ENCODE results near the gene GON4L.

GON4L gene

DNA sequence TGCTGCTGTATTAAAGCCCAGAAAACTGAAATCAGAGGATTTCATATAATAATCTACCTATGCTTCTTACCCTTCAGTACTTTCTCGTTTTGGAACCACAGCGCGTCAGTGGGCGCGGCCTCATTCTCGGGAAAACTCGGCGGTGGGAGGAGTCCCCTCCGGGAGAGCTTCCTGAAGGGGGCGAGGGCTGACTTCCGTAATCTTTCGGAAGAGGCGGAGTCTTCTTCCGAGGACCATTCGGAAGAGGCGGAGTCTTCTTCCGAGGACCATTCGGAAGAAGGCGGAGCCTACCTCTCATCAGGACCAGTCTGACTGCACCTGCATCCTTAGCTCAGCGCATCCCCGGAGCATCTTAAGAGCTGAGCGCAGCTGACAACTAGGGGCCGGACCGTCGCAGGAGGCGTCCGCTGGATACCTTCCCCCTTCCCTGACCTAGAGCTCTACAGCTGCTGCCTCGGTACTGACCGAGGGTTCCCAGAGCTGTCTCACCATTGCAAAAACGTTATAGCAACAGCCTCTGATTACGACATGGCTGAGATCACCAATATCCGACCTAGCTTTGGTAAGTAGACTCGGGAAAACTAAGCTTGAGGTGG lies 2.3 kb upstream of the GON4L start, which contains the start of gene SYT11:
SYT11 (plus strand) TSS at position 334 of the 596 bp plus-strand sequence; CDS start at position 529, 195 bp downstream.
- TF ChIP-seq, protein P1, sequence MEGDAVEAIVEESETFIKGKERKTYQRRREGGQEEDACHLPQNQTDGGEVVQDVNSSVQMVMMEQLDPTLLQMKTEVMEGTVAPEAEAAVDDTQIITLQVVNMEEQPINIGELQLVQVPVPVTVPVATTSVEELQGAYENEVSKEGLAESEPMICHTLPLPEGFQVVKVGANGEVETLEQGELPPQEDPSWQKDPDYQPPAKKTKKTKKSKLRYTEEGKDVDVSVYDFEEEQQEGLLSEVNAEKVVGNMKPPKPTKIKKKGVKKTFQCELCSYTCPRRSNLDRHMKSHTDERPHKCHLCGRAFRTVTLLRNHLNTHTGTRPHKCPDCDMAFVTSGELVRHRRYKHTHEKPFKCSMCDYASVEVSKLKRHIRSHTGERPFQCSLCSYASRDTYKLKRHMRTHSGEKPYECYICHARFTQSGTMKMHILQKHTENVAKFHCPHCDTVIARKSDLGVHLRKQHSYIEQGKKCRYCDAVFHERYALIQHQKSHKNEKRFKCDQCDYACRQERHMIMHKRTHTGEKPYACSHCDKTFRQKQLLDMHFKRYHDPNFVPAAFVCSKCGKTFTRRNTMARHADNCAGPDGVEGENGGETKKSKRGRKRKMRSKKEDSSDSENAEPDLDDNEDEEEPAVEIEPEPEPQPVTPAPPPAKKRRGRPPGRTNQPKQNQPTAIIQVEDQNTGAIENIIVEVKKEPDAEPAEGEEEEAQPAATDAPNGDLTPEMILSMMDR (IDR thresholded peaks at IDR 0.05; ENCODE audit: low read depth, low read length, missing control alignments), result no peak
- Histone ChIP-seq H3K27me3 (replicated peaks) (no peaks in the 10 kb centered on the region), H3K36me3 (replicated peaks) (peaks cover 4% of the 10 kb centered on the region), H3K4me3 (ENCODE audit: low read depth, low read length) (peak within 1 kb of the TSS; percentile 57), H3K27ac (peak within 1 kb of the TSS; percentile 70)
- in situ Hi-C loops (cut with HindIII; ENCODE audit: low pct_ligation_motif_present, low sequenced_read_pairs), result no loop called here
- peak; percentile 88 for DNase-seq

DNA sequence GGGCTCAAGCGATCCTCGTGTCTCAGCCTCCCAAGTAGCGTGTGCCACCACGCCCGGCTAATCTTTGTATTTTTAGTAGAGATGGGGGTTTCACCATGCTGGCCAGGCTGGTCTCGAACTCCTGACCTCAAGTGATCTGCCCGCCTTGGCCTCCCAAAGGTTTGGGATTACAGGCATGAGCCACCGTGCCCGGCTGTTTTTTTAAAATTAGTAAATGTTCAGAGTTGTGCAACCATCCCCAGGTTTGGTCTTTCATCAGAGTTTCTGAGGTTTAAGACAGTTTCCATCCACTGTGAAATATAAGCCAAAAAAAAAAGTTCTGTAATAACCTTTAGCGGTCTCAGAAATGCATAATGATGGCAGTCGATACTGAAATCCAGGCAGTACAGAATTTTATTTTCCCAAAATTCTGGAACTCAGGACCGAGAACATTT lies 1.8 kb upstream of the GON4L start:
- Histone ChIP-seq H3K4me3 (ENCODE audit: low read depth, low read length) (peak overlapping the region; percentile 57), H3K36me3 (replicated peaks) (peaks cover 7% of the 10 kb centered on the region), H3K27me3 (replicated peaks) (no peaks in the 10 kb centered on the region), H3K27ac (peak overlapping the region; percentile 70)
- in situ Hi-C loops (cut with HindIII; ENCODE audit: low pct_ligation_motif_present, low sequenced_read_pairs), result no loop called here
- TF ChIP-seq, protein P1 (IDR thresholded peaks at IDR 0.05; ENCODE audit: low read depth, low read length, missing control alignments), result no peak
- peak; percentile 4 for DNase-seq

DNA sequence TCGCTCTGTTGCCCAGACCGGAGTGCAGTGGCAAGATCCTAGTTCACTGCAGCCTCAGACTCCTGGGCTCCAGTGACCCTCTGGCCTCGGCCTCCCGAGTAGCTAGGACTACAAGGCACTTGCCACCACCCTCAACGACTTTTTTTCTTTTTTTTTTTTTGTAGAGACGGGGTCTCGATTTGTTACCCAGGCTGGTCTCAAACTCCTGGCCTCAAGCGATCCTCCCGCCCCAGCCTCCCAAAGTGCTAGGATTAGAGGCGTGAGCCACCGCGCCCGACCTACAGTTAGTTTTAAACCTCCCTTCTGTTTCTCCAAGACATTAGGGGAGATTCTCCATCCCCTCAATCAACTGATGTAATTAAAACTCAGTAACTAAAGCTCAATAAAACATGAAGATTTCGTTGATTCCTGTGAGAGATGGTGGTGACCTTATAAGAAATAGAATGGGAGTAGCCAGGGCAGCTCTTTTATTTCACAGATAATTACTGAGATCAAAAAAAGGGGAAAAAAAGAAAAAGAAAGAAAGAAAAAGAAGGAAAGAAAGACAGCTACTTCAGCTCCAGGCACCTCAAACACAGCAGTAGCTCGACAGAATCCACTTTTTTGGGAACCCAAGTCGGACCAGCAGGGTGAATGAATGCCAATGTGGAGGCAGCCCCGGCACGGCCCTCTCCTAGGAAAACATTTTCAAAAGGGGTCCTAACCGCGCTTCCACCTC lies 598 bp downstream of the GON4L start:
- in situ Hi-C loops (cut with HindIII; ENCODE audit: low pct_ligation_motif_present, low sequenced_read_pairs), result no loop called here
- no peaks in the 10 kb centered on the region for H3K27me3 ChIP-seq (replicated peaks)
- H3K4me3 ChIP-seq (ENCODE audit: low read depth, low read length), result peak overlapping the region; percentile 96
- TF ChIP-seq, protein P1 (IDR thresholded peaks at IDR 0.05; ENCODE audit: low read depth, low read length, missing control alignments), result no peak
- H3K36me3 ChIP-seq (replicated peaks), result peaks cover 27% of the 10 kb centered on the region
- no peak for DNase-seq
- peak overlapping the region; percentile 60 for H3K27ac ChIP-seq

DNA sequence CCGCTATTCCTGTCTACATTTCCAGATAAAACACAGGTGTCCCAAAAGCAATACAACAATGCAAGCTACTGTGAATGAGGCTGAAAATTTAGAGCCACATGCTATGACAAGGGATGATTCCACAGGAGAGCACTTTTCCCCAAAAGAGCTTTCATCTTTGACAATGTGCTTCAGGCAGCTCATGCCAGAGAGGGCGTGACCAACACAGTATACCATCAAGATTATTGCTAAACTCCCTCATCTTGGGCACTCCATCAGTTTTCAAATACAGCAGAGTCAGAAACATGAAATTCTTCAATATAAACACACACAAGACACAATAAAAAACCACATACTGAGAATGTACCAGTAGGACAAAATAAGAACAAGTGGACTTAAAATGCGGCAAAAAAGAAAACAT lies 6.7 kb downstream of the GON4L start:
- DNase-seq, result no peak
- in situ Hi-C loops (cut with HindIII; ENCODE audit: low pct_ligation_motif_present, low sequenced_read_pairs), result no loop called here
- Histone ChIP-seq H3K36me3 (replicated peaks) (peaks cover 45% of the 10 kb centered on the region), H3K27ac (no peak overlapping the region), H3K27me3 (replicated peaks) (no peaks in the 10 kb centered on the region), H3K4me3 (ENCODE audit: low read depth, low read length) (no peak overlapping the region)
- TF ChIP-seq, protein P1 (IDR thresholded peaks at IDR 0.05; ENCODE audit: low read depth, low read length, missing control alignments), result no peak

DNA sequence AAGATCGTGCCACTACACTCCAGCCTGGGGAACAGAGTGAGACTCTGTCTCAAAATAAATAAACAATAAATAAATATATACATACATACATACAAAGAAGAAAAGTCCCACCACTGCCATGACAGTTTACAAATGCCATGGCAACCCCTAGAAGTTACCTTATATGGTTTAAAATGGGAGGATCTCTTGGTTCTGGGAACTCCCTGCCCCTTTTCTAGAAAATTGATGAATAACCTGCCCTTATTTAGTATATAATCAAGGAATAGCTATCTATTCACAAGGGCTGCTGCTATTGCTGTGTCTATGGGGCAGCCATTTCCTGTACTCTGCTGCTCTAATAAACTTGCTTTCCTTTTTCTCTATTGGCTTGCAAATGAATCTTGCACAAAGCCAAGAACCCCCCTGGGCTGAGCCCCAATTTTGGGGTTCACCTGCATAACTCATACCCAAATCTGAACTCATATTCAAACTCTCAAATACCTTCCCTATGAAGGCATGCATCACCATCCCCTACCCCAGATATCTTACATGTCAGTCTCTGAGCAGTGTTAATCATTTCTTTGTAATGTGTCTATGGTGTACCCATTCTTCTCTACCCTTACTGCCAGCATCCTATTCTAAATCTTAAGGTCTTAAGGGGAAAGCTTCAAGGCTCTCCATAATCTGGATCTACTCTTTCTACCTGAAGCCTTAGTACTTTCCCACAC lies 9.0 kb downstream of the GON4L start:
- in situ Hi-C loops (cut with HindIII; ENCODE audit: low pct_ligation_motif_present, low sequenced_read_pairs), result no loop called here
- TF ChIP-seq, protein P1 (IDR thresholded peaks at IDR 0.05; ENCODE audit: low read depth, low read length, missing control alignments), result no peak
- no peak for DNase-seq
- no peak overlapping the region for H3K4me3 ChIP-seq (ENCODE audit: low read depth, low read length)
- no peaks in the 10 kb centered on the region for H3K27me3 ChIP-seq (replicated peaks)
- no peak overlapping the region for H3K27ac ChIP-seq
- peaks cover 45% of the 10 kb centered on the region for H3K36me3 ChIP-seq (replicated peaks)

All from brain microvascular endothelial cell (primary cell).